Stimulated activated CD8-positive, alpha-beta memory T cell treated with anti-CD3 and anti-CD28 coated beads, Interleukin-7, amount 100 ng/mL, for 4 hours (primary cell): Measurements from ENCODE around the gene MGMT.

Source experiments
- DNase-seq, 2 donors: peaks; one replicate each; pipeline ENCODE4 v3.0.0-alpha.2; 2020; ENCODE audit warnings: low read depth in 2 of 2

MGMT gene

DNA sequence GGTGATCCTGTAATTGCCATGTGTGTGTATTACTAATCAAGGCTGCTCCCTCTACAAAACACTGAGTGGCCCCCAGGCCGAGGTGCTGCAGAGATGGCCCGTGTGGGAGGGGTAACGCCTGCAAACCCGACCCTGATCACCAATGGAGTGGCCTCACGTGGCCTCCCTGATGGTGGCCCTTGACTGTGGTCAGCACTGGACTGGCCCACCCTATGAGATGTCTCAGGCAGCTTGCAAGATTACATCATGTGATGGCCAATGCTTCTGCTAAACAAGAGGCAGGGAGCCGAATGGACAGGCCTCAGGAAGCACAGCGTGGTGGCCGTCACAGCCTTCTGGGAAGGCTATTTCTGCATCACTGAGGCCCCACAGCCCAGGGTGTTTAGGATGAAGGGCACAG is 186.4 kb downstream of the MGMT start:
- DNase-seq: no peak

DNA sequence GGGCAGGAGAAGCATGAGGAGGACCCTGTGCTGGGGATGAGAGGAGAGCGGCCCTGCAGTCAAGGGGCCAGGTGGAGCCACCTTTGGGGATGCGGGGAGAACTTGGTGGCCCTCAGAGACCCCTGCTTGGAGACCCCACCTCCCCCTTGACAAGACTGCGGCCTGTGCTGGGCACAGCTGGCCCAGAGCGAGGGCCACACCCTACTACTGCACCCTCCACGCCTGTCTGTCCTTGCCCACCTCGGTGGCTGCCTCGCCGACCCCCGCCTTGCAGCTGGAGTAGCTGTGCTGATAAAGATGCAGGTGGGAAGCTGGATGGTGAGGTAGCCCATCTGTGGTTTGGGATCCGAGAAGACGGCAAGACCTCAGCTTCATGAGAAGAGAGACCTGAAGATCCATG is 186.8 kb downstream of the MGMT start:
- no peak for DNase-seq

DNA sequence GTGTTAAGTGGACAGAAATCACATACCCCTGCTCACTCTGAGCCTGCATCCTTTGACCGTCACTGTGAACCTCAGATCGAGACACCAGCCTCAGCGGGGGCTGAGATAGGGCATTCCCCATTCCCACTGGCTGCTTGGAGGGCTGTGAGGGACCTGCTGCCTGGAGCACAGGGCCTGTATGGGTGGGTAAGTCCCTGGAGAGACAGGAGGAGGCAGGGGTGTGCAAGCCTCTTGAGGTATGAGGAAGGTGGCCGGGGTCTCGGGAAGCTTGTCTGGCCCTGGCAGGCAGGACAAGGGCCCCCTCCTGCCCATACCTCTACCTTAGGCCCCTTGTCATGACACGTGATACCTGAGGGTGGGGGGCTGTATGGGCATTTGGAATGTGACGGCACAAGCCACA is 187.4 kb downstream of the MGMT start:
- no peak for DNase-seq

DNA sequence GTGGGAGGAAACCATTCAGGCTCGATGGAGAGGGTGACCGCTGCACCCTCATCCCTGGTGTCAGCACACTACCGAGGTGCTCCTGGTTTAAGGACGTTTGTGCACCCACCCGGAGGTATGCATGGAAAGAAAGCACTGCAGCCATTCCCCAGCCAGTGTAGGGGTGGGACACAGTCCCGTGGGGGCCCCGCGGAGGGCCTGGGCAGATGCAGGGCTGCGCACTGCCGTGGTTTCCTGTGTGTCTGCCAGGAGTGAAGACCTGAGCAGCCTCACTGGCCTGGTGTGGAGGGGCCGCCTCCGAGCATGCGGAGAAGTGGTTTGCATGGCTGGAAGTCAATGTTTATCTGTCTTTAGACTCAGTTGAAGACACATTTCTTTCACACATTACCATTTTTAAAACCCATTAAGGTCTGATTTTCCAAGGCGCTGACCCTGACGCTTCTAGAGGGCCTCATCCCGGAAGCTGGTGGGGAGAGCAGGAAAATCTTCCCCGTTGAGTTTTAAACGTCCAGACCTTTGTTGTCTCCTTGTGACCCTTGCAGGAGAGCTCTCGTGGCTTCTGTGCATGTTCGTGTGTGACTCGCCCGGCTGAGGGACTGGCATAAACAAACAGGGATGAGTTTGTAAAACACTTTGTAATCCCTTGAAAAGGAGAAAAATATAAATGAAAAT is 188.1 kb downstream of the MGMT start:
- no peak for DNase-seq

DNA sequence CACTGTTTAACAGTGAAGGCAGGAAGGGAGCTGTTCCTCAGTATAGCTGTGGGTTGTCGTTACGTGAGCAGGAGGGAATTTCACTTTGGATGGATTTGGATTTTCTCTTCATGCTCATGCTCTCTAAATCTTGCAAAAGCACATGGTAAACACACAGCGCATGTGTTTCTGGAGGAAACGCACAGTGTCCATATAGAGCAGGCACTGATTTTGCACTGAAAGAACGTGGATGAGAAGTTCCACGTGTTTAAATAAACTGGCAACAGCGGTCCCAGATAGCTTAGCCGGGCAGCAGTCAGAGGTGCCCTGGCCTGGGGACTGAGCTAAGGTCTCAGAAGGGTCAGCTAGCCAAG is 188.6 kb downstream of the MGMT start:
- no peak for DNase-seq

DNA sequence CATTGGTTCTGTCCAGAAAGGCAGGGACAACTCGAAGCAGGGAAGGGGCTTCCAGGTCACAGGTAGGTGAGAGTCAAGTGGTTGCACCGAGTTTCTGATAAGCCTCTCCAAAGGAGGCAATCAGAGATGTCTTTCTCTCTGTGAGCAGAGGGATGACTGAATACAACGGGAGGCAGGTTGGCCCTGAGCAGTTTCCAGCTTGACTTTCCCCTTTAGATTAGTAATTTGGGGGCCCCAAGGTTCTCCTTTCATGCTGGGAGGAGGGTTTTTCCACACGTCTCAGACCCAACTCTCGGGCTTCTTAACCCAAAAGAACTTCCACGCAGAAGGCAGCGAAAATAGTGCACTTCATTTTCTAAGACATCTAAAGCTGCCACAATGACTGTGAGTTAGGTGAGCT is 189.6 kb downstream of the MGMT start:
- DNase-seq: no peak

DNA sequence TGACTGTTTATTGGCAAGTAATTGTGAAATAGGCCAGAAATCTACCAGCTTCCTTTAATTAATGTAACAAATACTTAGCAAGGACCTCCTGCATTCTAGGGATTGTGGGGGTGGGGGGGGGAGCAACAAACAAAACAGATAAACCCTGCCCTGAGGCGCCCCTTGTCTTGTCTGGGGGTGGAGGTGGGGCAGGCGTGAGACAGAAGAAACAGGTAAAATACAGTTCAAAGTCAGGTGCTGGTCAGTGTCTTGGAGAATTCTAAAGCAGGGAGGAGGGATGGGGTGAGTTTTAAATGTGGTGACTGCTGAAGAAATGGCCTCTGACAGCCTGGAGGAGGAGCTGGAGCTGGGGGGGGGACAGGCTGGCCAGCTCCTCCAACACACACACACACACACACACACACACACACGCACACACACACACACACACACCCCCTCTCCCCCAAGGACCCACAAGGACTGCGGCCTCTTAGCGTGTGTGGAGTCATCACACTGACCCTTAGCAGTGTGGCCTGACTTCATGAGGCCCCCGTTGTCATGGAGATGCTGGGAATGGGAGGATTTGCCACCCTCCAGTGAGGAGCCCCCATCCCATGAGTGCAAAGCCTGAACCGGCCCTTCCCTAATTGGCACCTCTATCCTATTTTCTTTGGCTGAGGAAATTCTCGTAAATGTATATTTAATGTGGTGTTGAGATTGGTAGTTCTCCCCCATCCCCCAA is 190.4 kb downstream of the MGMT start:
- no peak for DNase-seq

DNA sequence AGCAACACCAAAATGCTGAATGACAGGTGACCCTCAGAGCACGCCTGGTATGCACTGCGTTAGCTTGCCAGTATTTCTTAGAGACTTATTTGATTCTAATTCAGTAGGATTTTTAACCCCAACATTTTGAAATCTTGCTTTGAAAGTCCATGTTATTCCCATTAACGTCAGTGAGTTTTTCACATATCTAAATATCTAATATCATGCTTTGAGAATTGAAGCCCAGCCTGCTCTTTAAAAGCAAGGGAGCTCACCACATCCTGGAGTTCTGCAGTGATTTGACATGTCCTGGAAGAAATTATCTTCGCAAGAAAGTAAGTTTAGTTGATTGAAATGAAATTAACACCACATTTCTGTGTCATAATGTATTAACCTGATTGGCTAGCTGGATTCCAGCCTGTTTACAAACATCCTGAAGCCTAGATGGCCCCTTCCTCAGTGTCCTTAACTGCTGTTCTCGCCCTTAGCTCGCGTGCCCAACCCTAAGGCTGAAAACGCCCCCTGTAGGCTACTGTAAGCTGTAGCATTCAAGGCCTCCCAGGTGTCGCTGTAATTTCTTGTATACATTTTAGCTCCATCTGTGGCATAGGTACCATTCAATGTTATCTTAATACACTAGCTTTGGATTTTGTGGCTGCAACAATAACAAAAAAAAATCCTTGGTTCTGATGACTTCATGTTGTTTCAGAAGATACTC is 191.5 kb downstream of the MGMT start:
- no peak for DNase-seq

DNA sequence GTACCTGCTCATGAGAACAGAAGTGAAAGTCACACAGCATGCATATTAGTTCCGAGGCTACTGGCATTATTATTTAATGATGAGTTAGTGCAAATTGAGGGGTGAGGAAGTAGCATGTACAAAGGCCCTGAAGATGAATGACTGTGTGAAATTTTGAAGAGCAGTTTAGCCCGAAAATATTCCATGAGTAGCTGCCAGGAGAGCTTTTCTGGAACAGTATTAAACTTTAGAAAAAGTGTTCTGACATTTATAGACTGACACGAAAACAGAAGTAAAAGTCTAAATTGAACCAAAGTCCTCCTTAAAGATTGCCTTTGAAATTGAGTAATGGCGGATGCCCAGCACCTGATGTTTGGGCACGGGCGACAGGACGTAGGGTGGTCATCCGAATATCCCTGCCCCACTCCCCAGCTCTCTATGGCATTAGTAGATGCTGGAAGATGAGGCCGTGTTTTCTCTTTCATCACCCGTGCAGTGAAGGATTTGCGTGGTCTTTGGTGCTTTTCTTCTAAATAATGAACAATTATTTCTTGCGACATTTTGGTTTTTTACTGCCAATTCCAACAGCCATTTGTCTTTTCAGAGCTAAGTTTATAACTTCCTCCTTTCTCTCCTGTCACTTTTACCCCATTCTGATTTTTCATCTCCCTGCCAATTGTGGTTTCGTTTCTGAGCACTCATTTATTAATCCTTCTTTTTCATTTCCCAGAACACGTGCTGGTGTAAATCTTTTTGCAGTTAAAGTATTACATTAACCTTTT is 192.6 kb downstream of the MGMT start:
- DNase-seq: no peak

DNA sequence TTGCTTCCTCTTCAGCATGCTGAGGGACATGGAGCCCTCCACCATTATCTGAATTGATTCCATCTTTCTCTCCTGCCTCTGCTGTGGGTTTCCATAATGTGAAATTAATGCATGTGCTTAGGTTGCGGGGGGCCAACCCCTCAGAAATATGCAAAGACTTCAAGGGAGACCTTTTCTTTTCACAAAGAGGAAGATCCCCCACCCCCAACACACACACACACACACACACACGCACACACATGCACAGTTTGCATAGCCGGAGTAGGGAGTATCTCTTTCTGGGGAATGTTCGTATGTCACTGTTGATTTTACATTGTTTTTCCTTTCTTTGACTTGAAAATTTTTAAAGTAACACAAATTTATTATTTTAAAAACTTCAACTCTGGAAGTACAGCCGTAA is 193.5 kb downstream of the MGMT start:
- DNase-seq: no peak

DNA sequence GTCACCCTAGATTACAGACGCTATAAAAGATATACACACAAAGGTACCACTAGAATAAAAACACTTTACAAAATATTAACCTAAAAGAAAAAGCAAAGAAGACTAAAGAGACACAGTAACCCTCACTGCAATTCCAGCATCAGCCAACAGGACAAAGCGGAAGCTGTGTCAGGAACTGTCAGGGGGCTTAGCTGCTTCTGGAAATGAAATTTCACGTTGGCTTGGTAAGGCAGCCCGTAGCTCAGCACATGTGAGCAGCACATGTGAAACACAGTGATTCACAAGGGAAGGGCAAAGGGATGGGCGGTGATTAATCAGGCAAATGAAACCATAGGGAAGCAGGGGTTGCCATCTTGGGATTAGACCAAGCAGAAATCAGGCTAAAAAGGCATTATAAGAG is 195.4 kb downstream of the MGMT start:
- DNase-seq: no peak

DNA sequence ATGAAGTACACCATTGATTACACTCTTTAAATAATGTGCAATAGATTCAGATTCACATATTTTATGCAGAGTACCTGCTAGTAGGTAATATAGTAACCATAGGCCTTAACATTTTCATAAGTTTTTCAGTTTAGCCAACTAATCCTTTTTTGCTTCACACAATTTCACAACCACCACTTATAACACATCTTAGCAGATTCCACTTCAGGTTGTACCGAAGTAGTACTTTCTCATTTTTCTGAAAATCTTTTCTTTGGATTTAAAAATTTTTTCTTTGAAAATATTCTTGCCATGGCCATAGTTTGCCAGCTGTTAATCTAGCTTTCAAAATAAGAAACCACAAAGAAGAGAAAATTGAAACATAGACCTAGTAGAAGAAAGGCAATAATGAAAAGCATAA is 203.1 kb downstream of the MGMT start:
- DNase-seq: no peak

DNA sequence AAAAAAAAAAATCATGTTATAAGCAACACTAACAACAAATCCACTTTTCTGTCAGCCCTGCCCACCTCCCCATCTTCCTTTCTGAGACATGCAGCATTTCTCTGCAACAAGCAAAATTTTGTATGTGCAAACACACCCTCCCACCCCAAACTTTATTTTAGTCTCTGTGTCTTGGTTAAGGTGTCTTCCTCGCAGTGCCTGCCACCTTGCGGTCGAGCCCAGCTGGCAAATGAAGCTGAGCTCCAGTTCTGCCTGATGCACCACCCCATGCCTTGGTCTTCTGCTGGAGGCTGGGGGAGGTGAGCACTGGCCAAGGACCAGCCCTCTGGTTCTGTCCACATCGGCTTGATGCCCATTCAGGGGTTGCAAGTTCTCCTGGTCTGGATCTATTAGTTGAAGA is 206.3 kb downstream of the MGMT start:
- no peak for DNase-seq

DNA sequence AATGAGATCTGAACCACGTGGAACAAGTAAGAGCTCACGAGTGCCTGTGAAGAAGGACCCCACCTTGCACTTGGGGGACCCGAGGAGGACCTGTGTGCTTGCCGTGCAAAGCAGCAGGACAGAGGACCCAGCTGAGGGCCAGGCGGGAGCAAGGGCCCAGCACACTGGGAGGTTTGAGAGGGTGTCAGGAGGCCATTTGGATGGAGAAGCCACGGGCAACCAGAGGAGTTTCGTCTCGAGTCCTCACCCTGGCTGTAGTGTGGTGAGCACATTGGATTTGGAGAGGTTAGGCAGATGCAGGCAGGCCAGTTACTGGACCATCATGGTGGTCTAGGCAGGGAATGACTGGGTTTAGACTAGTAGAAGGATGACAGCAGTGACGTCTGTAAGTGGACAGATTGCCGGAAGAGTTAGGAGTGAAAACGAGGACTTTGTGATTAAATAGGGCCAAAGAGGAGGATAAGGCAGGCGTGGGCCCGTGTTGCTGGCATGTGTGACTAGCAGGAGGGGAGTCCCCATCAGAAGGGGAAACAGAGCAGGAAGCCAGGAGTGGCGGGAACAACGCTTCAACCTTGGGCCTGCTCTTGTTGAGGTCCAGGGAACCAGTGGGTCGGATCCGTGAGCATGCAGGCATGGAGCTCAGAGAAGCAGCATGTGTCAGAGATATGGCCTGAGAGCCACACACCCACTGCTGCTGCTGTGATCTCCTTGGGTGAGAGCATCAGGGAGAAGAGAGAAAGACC is 208.2 kb downstream of the MGMT start:
- DNase-seq: no peak

DNA sequence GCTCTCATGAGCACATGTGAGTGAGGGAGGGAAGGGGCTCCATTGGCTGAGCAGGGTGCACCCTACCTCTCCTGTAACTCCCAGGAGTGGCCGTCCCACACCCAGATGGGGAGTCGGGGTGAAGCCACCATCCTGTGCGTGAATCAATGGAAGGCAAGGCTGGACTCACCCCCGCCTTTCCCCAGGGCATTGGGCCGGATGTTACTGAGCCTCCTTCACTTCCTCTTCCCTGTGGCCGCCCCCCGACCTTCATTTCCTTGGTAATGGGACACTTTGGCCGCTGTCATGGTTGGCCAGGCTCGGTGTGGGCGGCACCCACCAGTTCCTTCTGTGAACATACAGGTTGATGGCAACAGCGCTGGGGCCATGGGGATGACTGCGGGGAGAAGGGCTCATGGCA is 209.0 kb downstream of the MGMT start:
- no peak for DNase-seq

DNA sequence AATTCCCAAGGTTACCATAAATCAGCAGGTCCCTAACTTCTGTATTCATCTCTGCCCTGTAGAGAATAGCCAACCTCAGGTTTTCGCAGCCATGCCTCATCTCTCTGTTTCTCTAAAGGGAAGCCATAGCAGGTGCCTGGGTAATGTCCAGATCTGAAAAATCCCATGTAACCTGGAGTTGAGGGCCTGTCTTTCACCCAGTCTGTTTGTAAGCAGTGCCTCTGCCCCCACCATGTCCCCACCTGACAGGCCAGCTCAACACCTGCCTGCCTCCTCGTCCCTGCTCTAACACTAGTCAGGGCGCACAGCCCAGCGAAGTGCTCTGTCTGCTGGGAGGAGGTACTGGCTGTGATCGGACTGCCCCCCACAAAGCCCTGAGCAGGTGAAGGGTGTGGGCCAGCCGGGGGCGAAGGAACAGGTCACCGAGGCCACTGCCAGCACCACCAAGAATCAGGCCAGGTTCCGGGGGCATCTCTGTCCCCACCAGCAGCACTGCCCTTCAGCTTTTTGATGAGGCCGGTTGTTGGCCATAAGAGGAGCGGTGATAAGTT is 210.4 kb downstream of the MGMT start:
- no peak for DNase-seq

DNA sequence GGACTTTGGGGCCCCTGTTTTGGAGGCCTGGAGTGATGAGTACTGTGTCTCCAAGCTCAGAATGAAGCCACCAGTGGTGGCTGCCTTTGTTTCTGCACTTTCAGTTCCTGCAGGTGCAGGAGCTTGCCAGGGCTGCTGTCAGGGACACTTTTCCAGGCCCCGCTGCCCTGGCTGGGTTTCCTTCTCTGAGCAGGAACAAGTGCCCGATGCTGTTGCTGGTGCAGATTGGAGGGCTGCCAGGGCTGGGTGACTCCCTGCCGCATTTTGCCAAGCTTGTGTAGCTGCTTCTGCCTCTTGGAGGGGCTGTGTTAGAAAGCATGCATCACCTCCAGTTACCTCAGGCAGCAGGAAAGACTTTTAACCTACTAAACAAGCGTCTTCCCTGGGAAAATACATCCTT is 211.1 kb downstream of the MGMT start:
- DNase-seq: no peak

DNA sequence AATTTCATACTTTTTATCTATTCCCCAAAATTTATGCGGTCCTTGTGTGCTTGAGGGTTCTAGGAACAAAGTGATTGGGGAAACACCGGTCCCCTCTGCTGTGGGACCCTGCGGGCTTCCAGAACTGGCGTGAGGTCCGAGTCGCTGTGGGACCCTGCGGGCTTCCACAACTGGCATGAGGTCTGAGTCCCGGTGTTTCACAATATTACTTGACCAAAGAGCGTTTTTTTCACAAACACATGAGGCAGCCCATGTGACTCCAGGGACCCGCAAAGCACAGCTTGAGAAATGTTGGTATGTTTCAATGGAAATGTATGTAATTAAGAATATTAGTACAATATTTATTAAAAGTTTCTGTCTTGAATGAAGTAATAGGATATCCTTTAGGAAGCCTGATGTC is 212.2 kb downstream of the MGMT start:
- no peak for DNase-seq

DNA sequence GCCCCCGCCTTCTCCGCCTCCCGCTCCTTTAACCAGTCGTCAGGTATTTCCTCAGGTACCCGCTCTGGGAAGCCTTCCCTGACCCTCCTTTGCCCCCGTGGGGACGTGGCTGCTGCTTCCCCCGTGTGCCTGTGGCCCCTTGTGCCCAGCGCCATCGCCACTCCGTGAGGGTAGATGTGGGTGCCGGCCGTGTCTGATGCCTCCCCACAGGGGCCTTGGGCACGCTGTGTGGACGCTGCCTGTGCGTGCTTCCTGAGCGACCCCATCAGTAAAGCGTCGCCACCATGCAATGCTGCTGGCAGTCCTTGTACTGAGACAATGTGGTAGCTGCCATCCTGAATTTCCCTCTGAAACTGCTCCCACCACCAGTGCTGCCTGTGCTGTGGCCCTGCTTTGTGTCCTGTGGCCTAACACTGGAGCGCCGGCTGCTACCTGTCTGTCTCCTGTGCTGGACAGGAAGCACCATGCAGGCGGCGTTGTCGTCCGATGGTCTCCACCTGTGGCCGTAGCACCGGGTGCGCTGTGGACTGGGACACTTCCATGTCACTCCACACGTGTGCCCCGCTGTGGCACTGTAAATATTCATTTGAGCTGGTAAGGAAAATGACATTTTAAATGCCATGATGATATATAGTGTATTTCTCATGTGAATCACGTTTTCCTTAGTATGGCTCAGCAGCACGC is 213.8 kb downstream of the MGMT start:
- DNase-seq: no peak

DNA sequence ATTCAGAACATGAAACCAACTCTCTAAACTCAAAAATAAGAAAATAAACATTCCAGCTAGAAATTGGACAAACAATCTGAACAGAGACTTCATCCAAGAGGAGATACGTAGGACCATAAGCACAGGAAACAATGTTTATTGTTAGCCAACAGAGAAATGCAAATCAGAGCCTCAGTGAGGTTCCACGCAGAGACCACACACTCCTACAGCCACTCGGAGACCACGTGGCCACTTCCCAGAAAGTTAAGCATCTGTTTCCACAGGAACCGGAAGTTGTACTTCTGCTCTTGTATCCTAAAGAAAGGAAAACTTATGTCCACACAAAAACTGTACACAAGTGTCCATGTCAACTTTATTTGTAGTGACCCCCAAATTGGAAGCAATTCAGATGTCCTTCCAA is 214.8 kb downstream of the MGMT start:
- no peak for DNase-seq

DNA sequence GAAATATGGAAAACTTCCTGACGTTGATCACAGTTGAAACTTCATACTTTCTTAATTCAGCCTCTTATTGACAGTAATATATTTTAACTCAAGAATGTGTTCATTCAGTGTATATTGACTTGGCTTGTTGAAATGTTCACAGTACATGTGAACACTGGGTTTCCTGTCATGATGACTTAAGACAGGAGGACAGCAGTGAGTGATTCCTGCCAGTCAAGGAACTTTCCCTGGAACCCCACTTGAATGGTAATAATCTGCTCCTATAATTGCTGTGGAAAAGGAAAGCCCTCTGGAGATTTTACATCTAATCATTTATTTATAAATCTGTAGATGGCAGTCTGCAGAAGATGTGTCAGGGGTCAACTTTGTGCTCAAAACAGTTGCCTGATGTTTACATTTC is 216.5 kb downstream of the MGMT start:
- DNase-seq: no peak
